Measurements from ENCODE around the gene RELN.

Gene RELN

GRCh38 chr7:103777440-103777839, 212.0 kb downstream of the RELN start:
- DNase-seq = no peak

- no peak for DNase-seq
Measured at GRCh38 chr7:103773726-103774125, 215.7 kb downstream of the RELN start.

GRCh38 chr7:103772171-103772773, 217.2 kb downstream of the RELN start:
- DNase-seq = no peak

GRCh38 chr7:103771294-103771693, 218.2 kb downstream of the RELN start:
- DNase-seq = no peak

- no peak for DNase-seq
Measured at GRCh38 chr7:103766660-103767059, 222.8 kb downstream of the RELN start.

- DNase-seq = no peak
Measured at GRCh38 chr7:103765901-103766300, 223.6 kb downstream of the RELN start.

GRCh38 chr7:103764901-103765300, 224.6 kb downstream of the RELN start:
- DNase-seq = no peak

GRCh38 chr7:103762877-103763276, 226.6 kb downstream of the RELN start:
- DNase-seq = no peak

- no peak for DNase-seq
Measured at GRCh38 chr7:103762065-103762760, 227.2 kb downstream of the RELN start.

- no peak for DNase-seq
Measured at GRCh38 chr7:103752995-103753394, 236.5 kb downstream of the RELN start.

GRCh38 chr7:103751311-103751880, 238.1 kb downstream of the RELN start:
- DNase-seq = no peak

GRCh38 chr7:103748680-103749079, 240.8 kb downstream of the RELN start:
- DNase-seq = no peak

- DNase-seq = no peak
Measured at GRCh38 chr7:103735377-103735776, 254.1 kb downstream of the RELN start.

- DNase-seq = no peak
Measured at GRCh38 chr7:103731169-103731568, 258.3 kb downstream of the RELN start.

- no peak for DNase-seq
Measured at GRCh38 chr7:103729026-103729425, 260.4 kb downstream of the RELN start.

- no peak for DNase-seq
Measured at GRCh38 chr7:103727982-103728610, 261.4 kb downstream of the RELN start.

- DNase-seq = no peak
Measured at GRCh38 chr7:103719070-103719469, 270.4 kb downstream of the RELN start.

GRCh38 chr7:103718482-103719061, 270.9 kb downstream of the RELN start:
- no peak for DNase-seq

- no peak for DNase-seq
Measured at GRCh38 chr7:103717574-103717973, 271.9 kb downstream of the RELN start.

- DNase-seq = no peak
Measured at GRCh38 chr7:103715376-103716120, 273.9 kb downstream of the RELN start.

- DNase-seq = peak; percentile 44
Measured at GRCh38 chr7:103714376-103714927, 275.0 kb downstream of the RELN start.

GRCh38 chr7:103712991-103713778, 276.3 kb downstream of the RELN start:
- no peak for DNase-seq

Measured in NCI-H345 (cell line).